Inferior parietal cortex (tissue), 1 donor: ENCODE results near the gene TNFRSF1B.

ENCODE experiments used
- DNase-seq: peaks from one replicate; pipeline ENCODE4 v3.0.0-alpha.2; 2016; ENCODE audit errors: extremely low spot score

Gene TNFRSF1B

DNA sequence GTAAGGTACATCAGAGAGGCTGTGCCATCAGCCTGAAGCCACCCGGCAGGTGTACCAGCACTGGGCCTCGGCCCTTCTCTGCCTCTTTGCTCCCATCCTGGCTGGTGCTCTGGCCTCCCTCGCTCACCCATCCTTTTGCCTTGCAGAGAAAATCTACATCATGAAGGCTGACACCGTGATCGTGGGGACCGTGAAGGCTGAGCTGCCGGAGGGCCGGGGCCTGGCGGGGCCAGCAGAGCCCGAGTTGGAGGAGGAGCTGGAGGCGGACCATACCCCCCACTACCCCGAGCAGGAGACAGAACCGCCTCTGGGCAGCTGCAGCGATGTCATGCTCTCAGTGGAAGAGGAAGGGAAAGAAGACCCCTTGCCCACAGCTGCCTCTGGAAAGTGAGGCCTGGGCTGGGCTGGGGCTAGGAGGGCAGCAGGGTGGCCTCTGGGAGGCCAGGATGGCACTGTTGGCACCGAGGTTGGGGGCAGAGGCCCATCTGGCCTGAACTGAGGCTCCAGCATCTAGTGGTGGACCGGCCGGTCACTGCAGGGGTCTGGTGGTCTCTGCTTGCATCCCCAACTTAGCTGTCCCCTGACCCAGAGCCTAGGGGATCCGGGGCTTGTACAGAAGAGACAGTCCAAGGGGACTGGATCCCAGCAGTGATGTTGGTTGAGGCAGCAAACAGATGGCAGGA, 24.5 kb upstream of the TNFRSF1B start:
- DNase-seq, result no peak

DNA sequence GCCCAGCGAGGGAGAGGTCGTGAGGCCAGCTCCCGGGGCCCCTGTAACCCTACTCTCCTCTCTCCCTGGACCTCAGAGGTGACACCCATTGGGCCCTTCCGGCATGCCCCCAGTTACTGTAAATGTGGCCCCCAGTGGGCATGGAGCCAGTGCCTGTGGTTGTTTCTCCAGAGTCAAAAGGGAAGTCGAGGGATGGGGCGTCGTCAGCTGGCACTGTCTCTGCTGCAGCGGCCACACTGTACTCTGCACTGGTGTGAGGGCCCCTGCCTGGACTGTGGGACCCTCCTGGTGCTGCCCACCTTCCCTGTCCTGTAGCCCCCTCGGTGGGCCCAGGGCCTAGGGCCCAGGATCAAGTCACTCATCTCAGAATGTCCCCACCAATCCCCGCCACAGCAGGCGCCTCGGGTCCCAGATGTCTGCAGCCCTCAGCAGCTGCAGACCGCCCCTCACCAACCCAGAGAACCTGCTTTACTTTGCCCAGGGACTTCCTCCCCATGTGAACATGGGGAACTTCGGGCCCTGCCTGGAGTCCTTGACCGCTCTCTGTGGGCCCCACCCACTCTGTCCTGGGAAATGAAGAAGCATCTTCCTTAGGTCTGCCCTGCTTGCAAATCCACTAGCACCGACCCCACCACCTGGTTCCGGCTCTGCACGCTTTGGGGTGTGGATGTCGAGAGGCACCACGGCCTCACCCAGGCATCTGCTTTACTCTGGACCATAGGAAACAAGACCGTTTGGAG, 23.7 kb upstream of the TNFRSF1B start:
- no peak for DNase-seq

DNA sequence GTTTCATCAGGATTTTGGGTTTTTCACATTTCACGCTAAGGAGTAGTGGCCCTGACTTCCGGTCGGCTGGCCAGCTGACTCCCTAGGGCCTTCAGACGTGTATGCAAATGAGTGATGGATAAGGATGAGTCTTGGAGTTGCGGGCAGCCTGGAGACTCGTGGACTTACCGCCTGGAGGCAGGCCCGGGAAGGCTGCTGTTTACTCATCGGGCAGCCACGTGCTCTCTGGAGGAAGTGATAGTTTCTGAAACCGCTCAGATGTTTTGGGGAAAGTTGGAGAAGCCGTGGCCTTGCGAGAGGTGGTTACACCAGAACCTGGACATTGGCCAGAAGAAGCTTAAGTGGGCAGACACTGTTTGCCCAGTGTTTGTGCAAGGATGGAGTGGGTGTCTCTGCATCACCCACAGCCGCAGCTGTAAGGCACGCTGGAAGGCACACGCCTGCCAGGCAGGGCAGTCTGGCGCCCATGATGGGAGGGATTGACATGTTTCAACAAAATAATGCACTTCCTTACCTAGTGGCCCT, 23.1 kb upstream of the TNFRSF1B start:
- peak; percentile 25 for DNase-seq

DNA sequence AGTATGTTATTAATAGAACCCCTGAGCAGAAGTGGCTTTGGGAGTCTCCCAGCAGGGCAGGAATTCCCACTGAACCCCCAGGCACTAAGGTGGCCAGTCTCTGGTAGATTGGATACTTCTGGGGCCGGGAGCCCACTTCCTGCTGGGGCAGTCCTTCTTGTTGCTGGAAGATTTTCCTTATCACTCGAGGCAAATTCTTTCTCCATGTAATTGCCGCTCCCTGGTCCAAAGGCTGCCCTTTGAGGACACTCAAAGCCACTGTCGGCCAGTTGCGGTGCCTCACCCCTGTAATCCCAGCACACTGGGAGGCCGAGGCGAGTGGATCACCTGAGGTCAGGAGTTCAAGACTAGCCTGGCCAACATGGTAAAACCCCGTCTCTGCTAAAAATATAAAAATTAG, 22.6 kb upstream of the TNFRSF1B start:
- DNase-seq, result no peak

DNA sequence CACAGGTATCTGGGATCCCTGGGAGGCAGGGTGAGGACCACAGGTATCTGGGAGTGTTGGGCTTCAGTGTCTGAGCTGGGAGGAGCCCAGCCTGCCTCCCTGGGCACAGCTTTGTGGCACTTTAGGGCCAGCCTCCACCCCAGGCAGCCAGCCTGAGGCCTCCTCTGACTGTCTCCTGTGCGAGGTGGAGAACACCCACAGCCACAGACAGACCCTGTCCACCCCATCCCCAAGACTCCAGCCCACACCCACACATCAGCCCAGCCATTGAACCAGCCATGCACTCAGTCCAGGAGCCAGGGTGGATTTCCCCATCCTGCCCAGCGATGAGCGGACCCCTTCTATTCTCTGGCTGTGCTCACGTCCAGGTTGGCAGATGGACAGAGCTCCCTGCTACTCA, 21.8 kb upstream of the TNFRSF1B start:
- no peak for DNase-seq

DNA sequence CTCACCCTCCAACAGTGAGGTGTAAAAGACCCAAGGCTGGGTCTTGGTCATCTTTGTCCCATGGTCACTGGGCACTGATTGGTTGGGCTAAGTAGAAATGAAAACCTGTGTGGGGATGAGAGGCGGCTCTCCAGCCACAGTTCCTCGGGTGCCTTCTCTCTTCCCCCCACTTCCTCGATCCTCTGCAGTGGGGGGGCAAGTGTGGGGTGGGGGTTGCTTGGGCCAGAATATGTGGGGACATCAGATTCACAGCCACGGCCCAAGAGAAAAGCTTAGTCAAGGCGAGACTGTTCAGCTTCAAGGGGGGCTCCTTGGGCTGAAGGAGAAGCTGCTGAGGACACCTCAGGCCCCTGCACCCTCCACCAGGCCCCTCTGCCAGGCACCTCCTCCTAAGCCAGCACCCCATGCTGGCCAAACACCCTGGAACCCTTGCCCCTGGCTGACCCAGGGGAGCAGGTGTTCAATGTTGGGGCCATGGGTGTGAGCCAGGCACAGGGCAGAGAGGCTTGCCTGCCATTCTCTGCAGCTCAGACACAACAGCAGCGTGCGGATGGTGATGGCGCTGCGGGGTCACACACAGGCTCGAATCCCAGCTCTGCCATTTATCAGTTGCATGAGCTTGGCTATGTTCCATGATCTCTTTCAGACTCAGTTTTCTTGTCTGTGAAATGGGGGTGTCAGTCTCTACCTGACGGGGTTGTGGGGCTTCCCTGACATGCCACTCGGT, 21.0 kb upstream of the TNFRSF1B start:
- no peak for DNase-seq

DNA sequence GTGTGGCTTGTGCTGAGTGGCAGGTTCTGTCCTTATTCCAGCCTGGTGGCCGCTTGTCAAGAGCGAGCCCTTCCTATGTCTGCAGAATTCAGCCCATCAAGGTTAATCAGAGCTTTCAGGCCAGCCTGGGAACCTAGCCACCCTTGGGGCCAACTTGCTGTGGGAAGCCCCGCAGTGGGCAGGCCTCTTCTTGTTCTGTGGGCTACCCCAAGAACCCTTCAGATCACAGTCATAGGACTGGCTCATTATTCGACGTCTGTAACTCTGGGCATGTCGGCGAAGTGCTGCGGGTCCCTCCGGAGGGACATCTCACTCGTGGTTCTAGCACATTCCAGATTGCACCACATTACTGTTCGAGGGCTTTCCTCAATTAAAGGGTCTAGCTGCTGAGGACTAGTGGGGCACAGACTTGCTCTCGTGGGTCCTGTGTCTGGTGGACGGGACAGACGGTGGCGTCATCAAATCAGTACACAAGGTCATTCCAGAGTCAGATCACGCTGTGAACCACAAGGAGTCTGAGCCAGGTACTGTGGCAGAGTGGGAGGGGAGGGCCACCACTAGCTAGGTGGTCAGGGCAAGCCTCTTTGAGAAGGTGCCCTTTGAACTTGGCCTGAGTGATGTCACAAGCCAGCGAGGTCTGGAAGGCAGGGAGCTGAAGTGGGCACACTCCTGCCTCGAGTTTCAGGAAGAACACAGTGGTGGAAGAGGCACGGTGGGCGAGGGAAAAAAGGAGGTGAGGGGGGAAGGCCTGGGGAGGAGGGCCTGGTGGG, 20.3 kb upstream of the TNFRSF1B start:
- DNase-seq, result no peak

DNA sequence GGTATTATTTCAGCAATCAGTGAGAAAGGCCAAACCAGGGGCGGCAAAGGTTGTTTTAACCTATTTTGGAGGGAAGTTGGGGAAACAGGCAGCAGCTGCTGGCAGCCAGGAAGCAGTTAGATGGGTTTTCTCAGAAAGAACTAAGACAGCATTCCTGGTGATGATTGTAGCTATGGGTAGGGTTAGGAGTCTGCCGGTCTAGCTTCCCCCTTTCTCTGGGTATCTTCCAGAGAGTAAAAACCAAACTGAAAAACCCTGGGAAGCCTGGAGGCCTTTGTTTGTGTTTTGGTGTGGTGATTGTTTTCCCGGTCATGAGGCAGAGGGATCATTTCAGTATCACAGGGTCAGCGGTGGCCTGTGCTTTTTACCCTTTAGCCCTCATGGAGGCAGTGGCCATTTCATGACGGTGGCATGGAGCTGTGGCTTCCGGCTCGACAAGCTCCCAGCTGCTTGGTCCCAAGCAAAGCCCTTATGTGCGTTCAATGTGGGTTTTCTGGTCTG, 19.5 kb upstream of the TNFRSF1B start:
- DNase-seq, result no peak

DNA sequence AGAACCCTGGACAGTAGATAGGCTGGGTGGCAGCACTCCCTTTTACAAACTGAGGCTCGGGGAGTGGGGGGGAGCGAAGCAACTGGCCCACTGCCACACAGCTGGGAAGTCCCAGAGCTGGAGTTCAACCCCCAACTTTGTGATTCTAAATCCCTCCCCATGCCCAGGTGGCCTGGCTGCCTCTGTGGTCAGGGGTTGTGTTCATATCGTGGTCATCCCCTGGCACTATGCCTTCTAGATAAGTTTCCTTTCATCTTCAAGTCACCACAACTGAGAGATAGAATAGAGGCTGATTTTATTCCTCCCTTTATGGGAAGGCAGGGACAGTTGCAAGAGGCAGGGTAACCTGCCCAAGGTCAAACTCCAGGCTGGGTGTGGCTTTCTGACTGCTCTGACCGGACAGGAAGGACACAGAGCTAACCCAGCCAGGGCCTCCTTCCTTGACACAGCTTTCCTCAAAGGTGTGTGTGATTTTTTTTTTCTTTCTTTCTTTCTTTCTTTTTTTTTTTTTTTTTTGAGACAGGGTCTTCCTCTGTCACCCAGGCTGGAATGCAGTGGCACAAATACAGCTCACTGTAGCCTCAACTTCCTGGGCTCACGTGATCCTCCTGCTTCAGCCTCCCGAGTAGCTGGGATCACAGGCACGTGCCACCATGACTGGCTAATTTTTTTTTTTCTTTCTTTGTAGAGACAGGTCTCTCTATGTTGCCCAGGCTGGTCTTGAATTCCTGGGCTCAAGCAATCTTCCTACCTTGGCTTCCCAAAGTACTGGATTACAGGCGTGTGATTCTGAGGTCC, 18.4 kb upstream of the TNFRSF1B start:
- no peak for DNase-seq

DNA sequence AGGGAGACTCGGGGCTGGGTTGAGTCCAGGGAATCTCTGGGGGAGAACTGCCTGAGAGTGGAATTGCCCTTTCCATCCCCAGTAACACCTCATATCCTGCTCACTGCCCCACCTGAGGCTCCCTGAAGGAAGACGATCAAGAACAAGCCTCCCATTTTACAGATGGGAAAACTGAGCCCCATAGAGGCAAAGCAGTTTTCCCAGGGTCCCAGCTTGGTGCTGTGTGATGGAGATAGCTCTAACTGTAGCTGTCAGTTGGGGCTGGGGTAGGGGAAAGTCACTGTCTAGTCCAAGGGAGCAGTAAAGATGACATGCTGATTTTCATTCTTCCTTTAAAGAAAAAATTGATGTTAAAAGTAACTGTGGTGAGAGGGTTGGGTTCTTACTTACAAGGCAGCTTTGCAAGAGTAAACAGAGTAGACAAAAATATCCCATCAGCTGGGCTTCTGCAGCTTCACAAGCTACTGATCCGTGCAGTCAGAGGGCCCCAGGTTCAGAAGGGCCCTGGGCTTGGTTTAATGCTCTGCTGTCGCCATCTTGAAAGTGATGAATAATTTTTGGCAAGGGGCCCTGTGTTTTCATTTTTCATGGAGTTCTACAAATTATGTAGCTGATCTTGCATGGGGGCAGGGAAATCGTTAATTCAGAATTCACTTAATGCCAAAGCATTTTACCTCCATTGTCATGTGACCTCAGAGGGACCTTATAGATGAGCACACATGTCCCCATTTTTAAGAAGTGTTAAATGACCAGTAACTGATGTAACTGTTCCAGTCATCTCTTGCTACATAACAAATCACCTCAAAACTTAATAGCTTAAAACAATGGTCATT, 17.6 kb upstream of the TNFRSF1B start:
- no peak for DNase-seq

DNA sequence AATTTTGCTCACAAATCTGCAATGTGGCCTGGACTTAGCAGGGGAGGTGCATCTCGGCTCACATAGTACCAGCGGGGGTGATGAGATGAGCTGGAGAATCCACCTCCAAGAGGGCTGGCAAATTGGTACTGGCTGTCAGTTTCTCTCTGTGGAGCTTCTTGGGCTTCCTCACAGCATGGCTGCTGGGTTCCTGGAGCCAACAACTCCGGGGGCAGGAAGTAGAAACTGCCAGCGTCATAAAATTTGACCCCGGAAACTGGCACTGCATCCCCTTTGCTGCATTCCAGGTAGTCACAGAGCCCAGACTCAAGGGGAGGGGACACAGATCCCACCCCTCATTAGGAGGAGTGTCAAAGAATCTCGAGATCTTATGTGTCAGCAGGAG, 17.0 kb upstream of the TNFRSF1B start:
- no peak for DNase-seq

DNA sequence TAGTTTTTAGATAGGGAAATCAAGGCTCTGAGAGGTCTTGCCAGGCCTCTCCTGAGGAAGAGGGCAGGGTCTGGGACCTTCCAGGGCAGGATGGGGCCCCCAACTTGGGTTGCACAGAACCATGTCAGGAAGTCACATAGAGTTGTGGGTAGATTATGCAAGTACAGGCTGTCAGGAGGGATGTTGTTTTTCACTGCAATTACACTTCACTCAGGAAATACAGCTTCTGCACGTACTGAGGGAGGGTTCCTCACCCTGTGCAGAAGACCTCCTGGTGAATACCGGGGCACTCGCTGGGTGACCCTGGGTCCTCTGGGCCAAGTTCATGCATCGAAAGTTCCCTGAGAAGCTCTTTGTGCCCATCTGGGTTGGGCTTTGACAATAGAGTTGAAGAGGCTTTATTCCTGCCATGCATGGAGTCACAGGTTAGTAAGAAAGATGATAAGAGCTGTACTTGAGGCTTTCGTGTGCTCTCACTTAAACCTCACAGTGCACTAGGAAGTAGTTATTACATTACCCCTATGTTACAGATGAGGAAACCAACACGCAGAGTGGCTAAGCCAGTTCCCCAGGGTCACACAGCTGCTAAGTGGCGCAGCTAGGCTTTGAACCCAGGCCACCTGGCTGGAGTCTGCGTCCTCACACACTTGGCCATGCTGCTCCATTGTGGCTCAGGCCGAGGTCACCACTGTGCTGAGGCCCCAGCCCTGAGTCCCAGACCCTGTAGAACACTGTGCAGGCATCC, 16.2 kb upstream of the TNFRSF1B start:
- DNase-seq, result no peak

DNA sequence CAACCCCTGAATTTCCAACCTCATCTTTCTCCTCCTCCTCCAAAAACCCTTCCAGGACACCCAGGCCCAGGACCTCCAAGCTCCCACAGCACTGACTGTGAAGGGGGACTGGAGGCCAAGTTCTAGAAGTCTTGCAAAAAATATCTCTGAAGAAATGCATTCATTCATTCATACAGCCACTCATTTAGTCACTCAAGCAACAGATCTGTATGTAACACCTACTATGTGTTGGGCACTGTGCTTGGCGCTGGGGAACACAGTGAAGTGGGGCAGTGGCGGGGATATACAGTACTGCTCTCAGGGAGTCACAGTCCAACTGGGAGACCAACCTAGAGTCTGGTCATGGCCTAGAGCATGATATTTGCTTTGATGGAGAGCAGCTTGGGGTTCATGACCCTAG, 15.3 kb upstream of the TNFRSF1B start:
- no peak for DNase-seq

DNA sequence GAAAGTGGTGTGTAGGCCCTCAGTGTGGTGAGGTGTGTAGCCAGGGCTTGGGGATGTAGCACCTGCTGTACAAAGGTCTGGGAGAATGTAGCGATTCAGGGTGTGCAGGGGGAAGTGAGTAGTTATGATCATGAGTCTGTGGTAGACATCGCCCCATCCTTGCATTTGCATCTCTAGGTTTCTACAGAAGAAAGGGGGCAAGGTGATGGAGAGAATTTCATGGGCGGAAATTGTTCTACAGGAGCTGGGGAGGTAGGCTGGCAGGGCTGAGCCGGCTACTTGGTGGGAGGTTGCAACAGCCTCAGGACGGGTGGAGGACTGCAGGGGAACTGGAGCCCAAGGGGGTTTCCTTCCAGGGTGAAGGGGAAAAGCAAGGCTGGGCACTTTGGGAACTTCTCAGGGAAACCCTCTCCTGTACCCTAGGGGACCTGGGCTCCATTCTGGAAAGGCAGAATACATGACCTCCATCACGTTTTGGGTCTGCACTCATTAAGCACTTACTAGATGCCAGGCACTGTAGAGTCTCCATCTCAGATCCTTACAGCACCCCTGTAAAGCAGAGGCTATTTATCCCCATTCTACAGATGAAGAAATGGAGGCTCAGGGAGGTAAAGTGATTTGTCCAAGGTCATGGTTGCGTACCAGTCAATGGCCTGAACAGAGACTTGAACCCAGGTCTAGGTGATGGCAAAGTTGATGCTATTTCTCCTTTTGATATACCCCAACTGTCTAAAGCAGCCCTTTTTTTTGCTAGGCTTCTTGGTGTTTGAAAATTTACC, 14.5 kb upstream of the TNFRSF1B start:
- DNase-seq, result no peak

DNA sequence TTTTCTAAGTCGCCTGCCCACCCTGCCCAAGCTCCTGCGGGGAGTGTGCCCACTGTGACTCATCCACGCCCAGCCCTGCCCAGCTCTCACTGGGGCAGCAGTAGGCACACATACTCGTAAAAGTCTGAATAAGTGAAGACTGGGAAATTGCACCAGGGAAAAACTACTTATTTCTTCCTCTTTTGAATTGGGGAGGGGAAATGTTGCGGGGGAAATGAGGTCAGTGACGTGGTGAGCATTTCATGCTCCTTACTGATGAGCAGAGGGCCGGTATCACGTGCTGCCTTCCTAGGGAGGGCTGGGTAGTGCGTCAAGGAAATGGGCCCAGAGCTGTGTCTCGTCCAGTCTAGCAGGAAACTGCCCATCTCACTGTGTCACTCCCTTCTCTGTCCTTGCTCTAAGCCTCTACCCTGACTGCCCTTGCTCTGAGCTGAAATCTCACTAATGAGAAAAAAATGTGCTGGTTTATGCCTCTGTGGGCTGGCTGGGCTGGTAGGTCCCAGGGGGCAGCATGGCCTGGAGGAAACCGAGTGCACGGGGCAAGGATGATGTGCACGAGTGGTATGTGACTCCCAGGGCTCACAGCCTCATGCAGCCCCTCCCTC, 13.5 kb upstream of the TNFRSF1B start:
- DNase-seq, result no peak

DNA sequence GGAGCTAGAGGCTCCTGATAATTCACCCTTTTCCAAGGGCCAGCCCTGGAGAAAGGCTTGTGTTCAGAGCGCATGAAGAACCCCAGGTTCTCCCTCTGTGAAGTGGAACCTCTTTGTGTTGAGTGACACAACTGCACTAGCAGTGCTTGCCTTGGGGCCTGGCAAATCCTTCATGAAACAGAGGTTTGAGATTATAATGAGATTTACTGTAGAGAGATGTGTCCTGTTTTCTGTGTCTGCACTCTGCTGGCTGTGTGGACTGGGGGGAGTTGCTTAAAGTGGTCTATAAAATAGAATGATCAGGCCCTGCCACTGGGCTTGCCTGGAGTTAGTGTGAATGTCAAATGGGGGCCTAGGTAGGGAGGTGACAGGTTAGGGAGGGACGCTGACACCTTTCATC, 11.5 kb upstream of the TNFRSF1B start:
- DNase-seq, result no peak

DNA sequence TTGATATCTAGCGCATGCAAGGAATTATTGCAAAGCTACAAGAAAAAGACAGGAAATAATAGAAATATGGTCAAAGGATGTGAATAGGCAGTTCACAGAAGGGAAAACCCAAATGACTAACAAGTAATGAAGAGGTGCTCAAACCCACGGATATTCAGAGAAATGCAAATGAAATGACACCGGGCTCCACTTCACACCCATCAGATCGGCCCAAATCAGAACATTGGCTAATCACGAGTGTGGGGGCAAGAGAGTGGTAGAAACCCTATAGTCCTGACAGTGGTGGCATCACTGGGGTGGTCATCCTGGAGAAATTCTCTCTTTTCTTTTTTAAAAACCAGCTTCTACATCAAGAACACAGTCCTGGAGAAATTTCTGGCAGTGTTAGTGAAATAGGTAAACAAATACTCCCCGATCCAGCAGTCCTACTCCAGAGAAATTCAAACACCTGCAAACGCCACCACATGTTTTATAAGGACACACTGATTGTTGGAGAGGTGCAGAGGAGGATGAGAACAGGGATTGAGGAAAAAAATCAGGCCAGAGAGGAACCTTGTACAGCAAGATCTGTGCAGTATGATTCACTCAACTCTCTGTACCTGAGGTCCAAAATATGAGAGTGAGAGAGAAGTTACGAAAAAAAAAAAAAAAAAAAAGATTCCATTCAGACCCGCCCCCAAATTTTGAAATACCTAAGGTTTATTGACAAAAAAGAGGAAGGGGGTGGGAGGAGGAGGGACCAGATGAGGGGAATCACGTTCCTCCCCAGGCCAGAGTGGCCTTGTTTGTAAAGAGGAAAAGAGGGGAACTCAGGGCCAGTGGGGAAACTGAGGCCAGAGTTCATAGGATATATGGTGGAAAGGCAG, 9.2 kb upstream of the TNFRSF1B start:
- no peak for DNase-seq
